Activated CD8-positive, alpha-beta T cell treated with anti-CD3 and anti-CD28 coated beads, Interleukin-2, amount 10 ng/mL, durations not matched to agents 7 days and 5 days (primary cell): ENCODE measurements around the gene VWCE. TPM values are rescaled to one million over a fixed set of nuclear protein-coding genes. Genes with fewer than 3 reads are reported as not detected.

Experiments
- ATAC-seq: fragments of 150-1000 bp; cut with Tn5 transposase; one replicate; pipeline ENCODE4 v1.10.0; 2021; ENCODE audit warnings: moderate library complexity
- CTCF ChIA-PET: fragments of 350-600 bp; sonication (Branson Sonifier 250); formaldehyde crosslinking; loops from one replicate; lab custom pipeline; 2021; ENCODE audit warnings: antibody characterized with exemption; lab: Charles Lee
- POLR2A ChIA-PET: fragments of 350-600 bp; sonication (Branson Sonifier 250); formaldehyde crosslinking; loops from one replicate; lab custom pipeline; 2021; ENCODE audit warnings: antibody characterized with exemption; lab: Charles Lee
- DNase-seq: peaks from one replicate; pipeline ENCODE4 v3.0.0-alpha.2; 2020
- H3K27ac Mint-ChIP-seq: one replicate; pipeline ENCODE4 v1.8.0; 2021; ENCODE audit warnings: mild to moderate bottlenecking, mixed read lengths
- H3K27me3 Mint-ChIP-seq: one replicate; pipeline ENCODE4 v1.8.0; 2021; ENCODE audit warnings: low read depth, mixed read lengths
- H3K36me3 Mint-ChIP-seq: one replicate; pipeline ENCODE4 v1.8.0; 2021; ENCODE audit warnings: low read depth, mixed read lengths
- H3K4me1 Mint-ChIP-seq: one replicate; pipeline ENCODE4 v1.8.0; 2021; ENCODE audit warnings: low read depth, mixed read lengths
- H3K4me3 Mint-ChIP-seq: one replicate; pipeline ENCODE4 v1.8.0; 2021; ENCODE audit warnings: mild to moderate bottlenecking, mixed read lengths
- H3K9me3 Mint-ChIP-seq: one replicate; pipeline ENCODE4 v1.8.0; 2022; ENCODE audit warnings: mixed read lengths; ENCODE audit not compliant: insufficient read depth
- total RNA-seq, 2 experiments: library from RNA; stranded (reverse); gene quantifications; one replicate each; pipeline ENCODE4 v1.2.3, GENCODE V29; 2021

The VWCE gene
- total RNA-seq, 2 experiments from 2014 or later = 2.2 to 3.3 TPM

GRCh38 chr11:61279934-61280659 lies 15.0 kb downstream of the VWCE start:
- Mint-ChIP-seq H3K27me3 (no peaks in the 10 kb centered on the region), H3K4me1 (no peaks in the 10 kb centered on the region), H3K9me3 (no peaks in the 10 kb centered on the region), H3K36me3 (no peaks in the 10 kb centered on the region), H3K4me3 (no peak overlapping the region), H3K27ac (no peak overlapping the region)
- no peak for ATAC-seq
- ChIA-PET CTCF (interaction anchor here (1.5 kb wide), 1 partner anchor 105 kb away, joined by 3 read pairs; no protein-coding TSS in a partner anchor), POLR2A (no interaction called here)
- no peak for DNase-seq

GRCh38 chr11:61278001-61278470 lies 17.1 kb downstream of the VWCE start:
- H3K4me3 Mint-ChIP-seq = no peak overlapping the region
- H3K9me3 Mint-ChIP-seq = no peaks in the 10 kb centered on the region
- no peaks in the 10 kb centered on the region for H3K27me3 Mint-ChIP-seq
- ATAC-seq = no peak
- DNase-seq = no peak
- H3K4me1 Mint-ChIP-seq = no peaks in the 10 kb centered on the region
- no peak overlapping the region for H3K27ac Mint-ChIP-seq
- CTCF ChIA-PET = interaction anchor here (1.1 to 1.5 kb wide), 2 partner anchors 25 to 107 kb away, joined by 3 to 5 read pairs; no protein-coding TSS in a partner anchor
- H3K36me3 Mint-ChIP-seq = no peaks in the 10 kb centered on the region
- POLR2A ChIA-PET = no interaction called here

GRCh38 chr11:61277186-61278000 lies 17.7 kb downstream of the VWCE start:
- H3K9me3 Mint-ChIP-seq = no peaks in the 10 kb centered on the region
- ATAC-seq (no peak), DNase-seq (no peak)
- H3K4me3 Mint-ChIP-seq = no peak overlapping the region
- H3K27me3 Mint-ChIP-seq = no peaks in the 10 kb centered on the region
- no peaks in the 10 kb centered on the region for H3K4me1 Mint-ChIP-seq
- no peak overlapping the region for H3K27ac Mint-ChIP-seq
- ChIA-PET POLR2A (no interaction called here), CTCF (interaction anchor here (1.1 to 1.5 kb wide), 2 partner anchors 24 to 108 kb away, joined by 3 to 5 read pairs; no protein-coding TSS in a partner anchor)
- no peaks in the 10 kb centered on the region for H3K36me3 Mint-ChIP-seq

GRCh38 chr11:61275191-61275590 lies 19.9 kb downstream of the VWCE start:
- POLR2A ChIA-PET = no interaction called here
- H3K27me3 Mint-ChIP-seq = no peaks in the 10 kb centered on the region
- no peaks in the 10 kb centered on the region for H3K4me1 Mint-ChIP-seq
- ATAC-seq (no peak), DNase-seq (no peak)
- H3K36me3 Mint-ChIP-seq = no peaks in the 10 kb centered on the region
- CTCF ChIA-PET = interaction anchor here (0.9 to 1.7 kb wide), 2 partner anchors 20 to 21 kb away, joined by 3 to 5 read pairs; partner anchors contain the start of gene VWCE
- H3K4me3 Mint-ChIP-seq = no peak overlapping the region
- no peaks in the 10 kb centered on the region for H3K9me3 Mint-ChIP-seq
- no peak overlapping the region for H3K27ac Mint-ChIP-seq

GRCh38 chr11:61274084-61274483 lies 21.0 kb downstream of the VWCE start:
- ChIA-PET POLR2A (interaction anchor here (0.5 kb wide), 1 partner anchor 20 kb away, joined by 4 read pairs; no protein-coding TSS in a partner anchor), CTCF (no interaction called here)
- no peak overlapping the region for H3K4me3 Mint-ChIP-seq
- no peaks in the 10 kb centered on the region for H3K9me3 Mint-ChIP-seq
- H3K27ac Mint-ChIP-seq = no peak overlapping the region
- ATAC-seq (no peak), DNase-seq (no peak)
- no peaks in the 10 kb centered on the region for H3K27me3 Mint-ChIP-seq
- no peaks in the 10 kb centered on the region for H3K4me1 Mint-ChIP-seq
- H3K36me3 Mint-ChIP-seq = no peaks in the 10 kb centered on the region

- no peaks in the 10 kb centered on the region for H3K9me3 Mint-ChIP-seq
- H3K4me3 Mint-ChIP-seq = no peak overlapping the region
- CTCF ChIA-PET = no interaction called here
- H3K27ac Mint-ChIP-seq = no peak overlapping the region
- ATAC-seq = no peak
- DNase-seq = no peak
- POLR2A ChIA-PET = interaction anchor here (0.7 kb wide), 1 partner anchor 156 kb away, joined by 3 read pairs; no protein-coding TSS in a partner anchor
- no peaks in the 10 kb centered on the region for H3K4me1 Mint-ChIP-seq
- no peaks in the 10 kb centered on the region for H3K36me3 Mint-ChIP-seq
- no peaks in the 10 kb centered on the region for H3K27me3 Mint-ChIP-seq
These were observed 21.7 kb downstream of the VWCE start for GRCh38 chr11:61273178-61274078.

GRCh38 chr11:61272731-61273130 lies 22.4 kb downstream of the VWCE start:
- ChIA-PET CTCF (no interaction called here), POLR2A (interaction anchor here (0.7 kb wide), 1 partner anchor 156 kb away, joined by 3 read pairs; no protein-coding TSS in a partner anchor)
- Mint-ChIP-seq H3K36me3 (no peaks in the 10 kb centered on the region), H3K27ac (no peak overlapping the region), H3K4me3 (no peak overlapping the region), H3K27me3 (no peaks in the 10 kb centered on the region), H3K4me1 (no peaks in the 10 kb centered on the region), H3K9me3 (no peaks in the 10 kb centered on the region)
- DNase-seq = no peak
- no peak for ATAC-seq

GRCh38 chr11:61270354-61271076 lies 24.6 kb downstream of the VWCE start:
- Mint-ChIP-seq H3K27me3 (no peaks in the 10 kb centered on the region), H3K4me1 (no peaks in the 10 kb centered on the region), H3K4me3 (no peak overlapping the region), H3K27ac (no peak overlapping the region), H3K9me3 (no peaks in the 10 kb centered on the region), H3K36me3 (no peaks in the 10 kb centered on the region)
- ATAC-seq = no peak
- DNase-seq = no peak
- ChIA-PET CTCF (interaction anchor here (1.2 to 2.0 kb wide), 3 partner anchors 12 to 24 kb away, joined by 5 to 8 read pairs (median 6); partner anchors contain the start of gene VWCE), POLR2A (no interaction called here)

GRCh38 chr11:61268588-61269250 lies 26.4 kb downstream of the VWCE start:
- Mint-ChIP-seq H3K27ac (no peak overlapping the region), H3K4me1 (no peaks in the 10 kb centered on the region), H3K9me3 (no peaks in the 10 kb centered on the region), H3K27me3 (no peaks in the 10 kb centered on the region), H3K36me3 (no peaks in the 10 kb centered on the region), H3K4me3 (no peak overlapping the region)
- ATAC-seq = no peak
- DNase-seq = no peak
- CTCF ChIA-PET = no interaction called here
- POLR2A ChIA-PET = no interaction called here

GRCh38 chr11:61267437-61267841 lies 27.7 kb downstream of the VWCE start:
- Mint-ChIP-seq H3K27me3 (no peaks in the 10 kb centered on the region), H3K36me3 (no peaks in the 10 kb centered on the region), H3K4me3 (no peak overlapping the region), H3K4me1 (no peaks in the 10 kb centered on the region), H3K27ac (no peak overlapping the region), H3K9me3 (no peaks in the 10 kb centered on the region)
- no peak for ATAC-seq
- ChIA-PET POLR2A (no interaction called here), CTCF (interaction anchor here (1.3 to 2.3 kb wide), 2 partner anchors 13 to 28 kb away, joined by 3 to 10 read pairs; partner anchors contain the start of gene VWCE)
- no peak for DNase-seq
